Hematopoietic multipotent progenitor cell treated with erythropoietin and hydrocortisone succinate and interleukin-3 and kit ligand, for 8 days (in vitro differentiated cells): ENCODE results near the gene TTLL3.
A peak's percentile ranks its signal among the peaks of the same experiment; 100 is the strongest.

ENCODE experiments used
- DNase-seq: peaks from one replicate; pipeline ENCODE4 v3.0.0-alpha.2; 2015

The TTLL3 gene

GRCh38 chr3:9806688-9807589 lies 3.1 kb upstream of the TTLL3 start:
- DNase-seq = no peak

GRCh38 chr3:9807981-9808344 lies 2.1 kb upstream of the TTLL3 start:
- DNase-seq = no peak

GRCh38 chr3:9808345-9809037 lies 1.6 kb upstream of the TTLL3 start:
- DNase-seq = peak; percentile 82

- peak; percentile 22 for DNase-seq
Observed at GRCh38 chr3:9809239-9809614, 835 bp upstream of the TTLL3 start.

- no peak for DNase-seq
Observed at GRCh38 chr3:9810433-9810770, 340 bp downstream of the TTLL3 start.

- no peak for DNase-seq
Observed at GRCh38 chr3:9810846-9811245, 784 bp downstream of the TTLL3 start.

GRCh38 chr3:9812870-9813483 lies 2.9 kb downstream of the TTLL3 start:
- DNase-seq = no peak

GRCh38 chr3:9815986-9816385 lies 5.9 kb downstream of the TTLL3 start:
- no peak for DNase-seq

- DNase-seq = no peak
Observed at GRCh38 chr3:9817436-9817835, 7.4 kb downstream of the TTLL3 start.

GRCh38 chr3:9818666-9819335 lies 8.7 kb downstream of the TTLL3 start:
- no peak for DNase-seq

- DNase-seq = no peak
Observed at GRCh38 chr3:9820543-9820942, 10.5 kb downstream of the TTLL3 start.

- DNase-seq = peak; percentile 27
Observed at GRCh38 chr3:9820946-9821345, 10.9 kb downstream of the TTLL3 start.

- DNase-seq = no peak
Observed at GRCh38 chr3:9825451-9826040, 15.5 kb downstream of the TTLL3 start.

GRCh38 chr3:9826815-9827573 lies 16.9 kb downstream of the TTLL3 start:
- peak; percentile 62 for DNase-seq

- DNase-seq = no peak
Observed at GRCh38 chr3:9828801-9829755, 19.0 kb downstream of the TTLL3 start.

GRCh38 chr3:9831253-9831652 lies 21.2 kb downstream of the TTLL3 start:
- no peak for DNase-seq

GRCh38 chr3:9833078-9833477 lies 23.0 kb downstream of the TTLL3 start:
- DNase-seq = no peak

- DNase-seq = no peak
Observed at GRCh38 chr3:9834520-9835380, 24.7 kb downstream of the TTLL3 start.

GRCh38 chr3:9837701-9838582 lies 27.9 kb downstream of the TTLL3 start:
- DNase-seq = no peak
